Raji (cell line): ENCODE results near the gene ATXN3L.

Source experiments
- POLR2A ChIP-seq: IDR thresholded peaks from 2 replicates; pipeline ENCODE4 v1.6.1; 2011; ENCODE audit warnings: low read depth, low read length, control low read depth; ENCODE audit not compliant: insufficient read depth

The ATXN3L gene

DNA sequence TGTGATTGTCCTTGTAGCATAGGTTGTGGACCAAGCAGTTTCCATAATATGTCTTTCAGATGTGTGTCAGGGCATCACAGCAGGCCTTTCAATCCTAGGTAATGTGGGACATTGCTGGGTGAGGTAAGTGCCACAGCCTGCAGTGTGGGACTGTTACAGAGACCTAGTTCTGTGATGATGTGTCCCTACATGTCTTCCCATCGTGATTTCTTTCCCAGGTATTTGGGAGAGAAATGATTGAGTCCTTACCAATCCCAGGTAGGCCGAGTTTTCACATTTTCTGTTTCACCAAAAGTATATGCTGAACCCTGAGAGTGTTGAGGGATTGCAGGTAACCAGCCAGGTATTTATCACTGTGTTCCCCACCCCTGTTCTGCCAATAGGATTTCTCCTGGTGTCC lies 10.6 kb upstream of the ATXN3L start:
- no peak for TF ChIP-seq POLR2A

GRCh38 chrX:13327666-13328065 lies 7.8 kb upstream of the ATXN3L start:
- TF ChIP-seq POLR2A, result no peak

DNA sequence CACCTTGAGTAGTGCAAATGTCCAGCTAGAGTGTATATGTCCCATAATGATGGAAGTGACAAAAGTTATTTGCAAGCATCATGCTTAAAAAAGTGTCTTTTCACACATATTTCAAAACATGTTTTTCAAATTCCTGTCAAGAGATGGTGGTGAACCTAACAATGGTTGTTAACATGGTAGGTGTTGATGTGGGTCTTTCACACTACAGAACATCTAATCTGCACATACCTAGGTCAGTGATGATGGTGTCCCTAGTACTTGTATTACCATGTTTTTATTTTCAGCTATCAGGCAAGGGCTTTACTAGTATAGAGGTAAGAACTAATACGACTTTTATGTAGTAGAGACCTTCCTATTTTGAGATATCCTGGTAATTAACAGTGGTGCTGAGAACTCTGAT lies 3.4 kb upstream of the ATXN3L start:
- no peak for TF ChIP-seq POLR2A

DNA sequence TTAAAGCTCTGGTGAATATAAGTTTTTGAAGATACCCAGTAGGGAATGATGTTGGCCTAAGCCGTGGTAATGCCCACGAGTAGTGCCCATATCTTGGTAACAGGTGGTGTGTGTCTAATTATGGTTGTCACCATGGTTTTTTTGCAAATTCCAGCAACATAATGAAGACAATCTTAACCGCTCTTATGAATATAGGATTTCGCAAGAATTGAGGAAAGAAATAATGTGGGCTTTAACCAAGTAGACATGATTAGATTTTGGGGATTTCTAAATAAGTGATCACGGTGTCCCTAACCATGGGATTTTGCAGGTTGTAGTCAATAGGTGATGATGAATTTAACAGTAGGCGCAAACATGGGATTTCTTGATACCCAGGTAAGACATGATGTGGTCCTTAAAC lies 2.5 kb downstream of the ATXN3L start:
- TF ChIP-seq POLR2A, result no peak

DNA sequence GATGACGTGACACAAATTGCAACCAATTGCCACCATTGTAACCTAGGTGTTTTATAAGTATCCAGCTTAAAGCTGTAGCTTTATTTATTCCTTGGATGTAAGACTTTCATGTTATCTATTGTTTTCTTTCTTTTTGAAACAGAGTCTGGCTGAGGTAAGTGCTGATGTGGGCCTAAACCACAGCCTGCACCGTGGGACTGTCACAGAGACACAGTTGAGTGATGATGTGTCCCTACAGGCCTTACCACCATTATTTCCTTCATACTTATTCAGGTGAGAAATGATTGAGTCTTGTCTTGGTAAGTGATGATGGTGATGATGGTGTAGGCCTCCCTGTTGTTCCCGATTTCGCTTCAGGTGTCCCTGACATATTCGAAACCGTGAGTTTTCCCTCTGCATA lies 8.3 kb downstream of the ATXN3L start:
- no peak for TF ChIP-seq POLR2A

DNA sequence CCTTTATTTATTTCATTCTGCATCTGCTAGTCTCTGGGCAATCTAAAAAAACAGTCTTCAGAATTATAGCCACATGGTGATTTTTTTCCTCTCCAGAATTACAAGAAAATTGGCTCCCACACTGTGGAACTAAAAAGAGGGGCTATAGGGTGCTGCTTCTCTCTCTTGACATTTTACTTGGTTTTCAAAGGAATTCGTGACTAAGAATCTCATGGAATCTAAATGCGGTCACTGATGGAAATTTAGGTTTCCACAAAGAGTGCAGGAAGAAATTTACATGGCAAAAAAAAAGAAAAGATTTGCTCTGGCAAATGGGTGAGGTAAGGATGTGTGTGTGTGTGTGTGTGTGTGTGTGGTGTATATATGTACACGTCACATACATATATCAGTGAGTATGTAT lies 10.2 kb downstream of the ATXN3L start:
- TF ChIP-seq POLR2A, result no peak

DNA sequence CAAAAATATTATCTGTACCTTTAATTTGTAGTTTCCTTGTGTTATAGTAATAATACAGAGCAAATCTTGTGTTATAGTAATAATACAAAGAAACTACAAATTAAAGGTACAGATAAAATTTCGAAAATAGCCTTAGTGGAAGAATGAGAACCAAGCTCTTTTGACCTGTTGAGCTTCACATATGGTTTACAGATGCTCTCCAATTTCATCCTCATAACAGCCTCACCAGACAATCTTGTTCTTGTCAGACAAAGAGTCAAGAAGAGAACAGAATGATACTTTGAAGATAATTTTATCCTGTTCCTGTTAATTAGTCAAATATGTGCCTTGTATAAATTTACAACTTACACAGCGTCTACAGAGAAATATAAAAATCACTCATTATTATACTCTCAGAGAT lies 12.8 kb downstream of the ATXN3L start:
- TF ChIP-seq POLR2A, result no peak

GRCh38 chrX:13305108-13305507 lies 14.7 kb downstream of the ATXN3L start:
- TF ChIP-seq POLR2A, result no peak

GRCh38 chrX:13304052-13304451 lies 15.8 kb downstream of the ATXN3L start:
- no peak for TF ChIP-seq POLR2A

DNA sequence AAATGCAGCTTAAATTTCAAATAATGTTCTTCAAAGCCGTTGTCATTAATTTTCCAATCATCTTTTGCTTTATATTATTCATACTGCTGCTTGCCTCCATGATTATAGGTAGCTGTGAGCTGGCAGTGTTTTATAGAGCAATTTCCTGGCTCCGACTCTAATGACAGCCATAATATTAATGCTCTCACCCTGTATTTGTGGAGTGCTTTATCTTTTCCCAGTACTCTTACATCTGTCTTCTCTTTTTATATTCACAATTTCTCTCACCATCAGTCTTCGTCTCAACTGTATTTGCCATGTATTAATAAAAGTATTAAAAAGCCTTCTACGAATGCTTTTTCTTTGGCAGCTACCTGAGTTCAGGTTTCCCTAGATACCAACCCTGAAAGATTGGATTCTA lies 21.0 kb downstream of the ATXN3L start:
- TF ChIP-seq POLR2A, result no peak

DNA sequence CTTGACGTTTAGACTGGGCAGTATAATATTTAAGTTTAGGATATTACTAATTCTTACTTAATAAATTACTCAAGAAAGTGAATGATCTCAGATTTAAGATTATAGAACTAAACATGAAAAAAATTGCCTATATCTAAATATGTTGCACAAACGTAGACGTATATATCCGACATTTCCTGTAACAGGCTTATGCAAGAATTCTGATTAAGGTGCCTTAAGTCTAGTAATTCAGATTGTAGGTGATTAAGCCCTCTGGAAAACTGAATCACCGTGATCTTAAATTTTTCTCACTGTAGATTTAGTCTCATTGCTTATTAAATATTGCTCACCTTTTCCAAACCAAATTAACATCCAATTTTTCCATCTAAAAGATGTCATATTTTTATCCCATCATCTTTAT lies 24.0 kb downstream of the ATXN3L start:
- TF ChIP-seq POLR2A, result no peak

DNA sequence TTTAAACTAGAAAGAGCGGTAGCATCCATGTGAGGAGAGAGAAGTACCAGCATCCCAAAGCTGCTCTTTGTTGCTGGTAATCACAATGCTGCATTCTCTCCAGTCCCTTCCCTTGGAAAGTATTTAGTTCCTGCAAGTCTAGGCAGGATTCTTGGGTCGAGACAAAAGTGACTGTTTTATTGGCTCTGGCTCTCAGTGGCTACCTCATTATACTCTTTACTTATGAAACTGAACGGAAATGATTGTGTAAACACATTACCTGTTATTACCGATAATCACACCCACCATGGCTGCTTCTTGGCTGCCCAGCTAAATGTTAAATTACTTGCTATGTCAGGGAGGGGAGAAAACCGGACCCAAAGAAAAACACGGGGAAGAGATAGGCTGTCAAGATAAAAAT lies 26.2 kb downstream of the ATXN3L start:
- no peak for TF ChIP-seq POLR2A

DNA sequence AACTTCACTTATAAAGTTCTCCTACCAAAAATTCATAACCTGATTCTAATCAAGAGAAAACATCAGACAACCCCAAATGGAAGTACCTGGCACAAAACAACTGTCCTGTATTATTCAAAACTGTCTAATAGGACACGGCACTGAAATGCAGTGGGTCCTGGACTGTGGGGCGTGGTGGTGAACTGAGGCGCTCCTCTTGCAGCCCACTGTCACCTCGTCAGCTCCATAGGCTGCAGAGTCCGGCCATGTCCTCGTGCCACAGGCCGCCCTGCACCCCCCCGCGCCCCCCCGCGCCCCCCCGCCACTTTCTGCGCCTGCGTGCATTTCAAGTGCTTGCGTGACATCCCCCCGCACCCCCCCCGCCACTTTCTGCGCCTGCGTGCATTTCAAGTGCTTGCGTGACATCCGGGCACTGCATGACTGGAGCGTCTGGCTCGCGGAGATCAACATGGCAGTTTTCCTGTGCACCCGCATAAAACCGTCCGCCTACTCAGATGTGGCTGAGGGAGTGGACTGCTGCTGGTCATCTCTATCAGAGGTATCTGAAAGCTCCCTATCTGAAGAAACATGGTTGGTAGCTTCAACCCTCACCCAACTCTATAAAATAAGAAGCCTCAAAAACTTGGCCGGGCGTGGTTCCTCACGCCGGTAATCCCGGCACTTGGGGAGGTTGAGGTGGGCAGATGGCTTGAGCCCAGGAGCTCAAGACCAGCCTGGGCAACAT lies 28.8 kb downstream of the ATXN3L start:
- TF ChIP-seq POLR2A, result no peak

- TF ChIP-seq POLR2A, result no peak
Observed at GRCh38 chrX:13288671-13289070, 31.2 kb downstream of the ATXN3L start.

- no peak for TF ChIP-seq POLR2A
Observed at GRCh38 chrX:13287816-13288215, 32.0 kb downstream of the ATXN3L start.

DNA sequence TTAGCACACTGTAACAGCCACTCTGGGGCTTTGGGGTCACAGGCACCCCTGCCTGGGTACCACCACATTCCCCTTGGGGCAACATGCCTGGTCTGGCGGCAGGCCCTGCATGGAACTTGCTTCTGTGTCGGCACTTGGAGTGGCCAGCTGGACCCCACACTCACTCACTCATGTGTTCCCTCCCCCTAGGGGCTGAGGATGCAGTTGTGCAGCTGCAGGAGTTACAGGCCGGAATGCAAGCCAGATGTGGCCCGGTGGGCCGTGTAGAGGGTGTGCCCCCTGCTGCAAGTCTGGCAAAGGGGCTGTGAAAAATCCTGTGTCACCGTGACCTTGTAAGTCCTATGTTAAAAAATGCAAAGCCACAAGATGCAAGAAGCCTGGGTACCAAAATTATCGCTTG lies 34.2 kb downstream of the ATXN3L start:
- no peak for TF ChIP-seq POLR2A

DNA sequence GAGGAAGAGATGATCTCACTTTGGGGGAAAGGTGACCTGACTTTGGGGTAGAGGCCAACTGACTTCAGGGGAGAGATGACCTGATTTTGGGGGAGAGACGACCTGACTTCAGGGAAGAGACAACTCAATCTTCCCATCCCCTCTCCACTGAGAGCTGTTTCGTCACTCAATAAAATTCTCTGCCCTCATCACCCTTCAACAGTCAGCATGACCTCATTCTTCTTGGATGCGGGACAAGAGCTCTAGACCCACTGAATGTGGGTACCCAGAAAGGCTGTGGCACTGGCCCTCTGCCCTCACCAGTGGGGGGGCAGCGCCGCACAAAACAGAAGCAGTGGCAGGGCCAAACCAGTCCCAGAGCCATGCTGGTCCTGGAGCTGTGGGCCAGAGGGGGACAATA lies 34.6 kb downstream of the ATXN3L start:
- TF ChIP-seq POLR2A, result no peak
